GM23338 (cell line): Measurements from ENCODE around the gene COL9A3. TPM values are rescaled to one million over a fixed set of nuclear protein-coding genes. Genes with fewer than 3 reads are reported as not detected.

Experiments used
- ATAC-seq: fragments of 200-7000 bp; cut with Tn5 transposase; 3 replicates; pipeline ENCODE4 v1.9.1; 2020
- DNase-seq: peaks from one replicate; pipeline ENCODE4 v3.0.0-alpha.2; 2015; ENCODE audit warnings: low spot score
- H2AFZ ChIP-seq: fragments of 200-600 bp; sonication (generic); 2 replicates; pipeline ENCODE4 v1.8.0; 2016; ENCODE audit warnings: antibody characterized with exemption, mild to moderate bottlenecking, moderate library complexity
- H3F3A ChIP-seq: fragments of 200-600 bp; sonication (generic); replicated peaks from 2 replicates; pipeline ENCODE4 v1.8.0; 2017; ENCODE audit warnings: antibody characterized with exemption, mixed run types, low read depth
- H3K27ac ChIP-seq: fragments of 200-600 bp; sonication (generic); 2 replicates; pipeline ENCODE4 v1.6.1; 2016; ENCODE audit warnings: low read depth
- H3K27me3 ChIP-seq: fragments of 200-600 bp; sonication (generic); 2 replicates; pipeline ENCODE4 v1.8.0; 2016; ENCODE audit warnings: mild to moderate bottlenecking, mixed run types, moderate library complexity; ENCODE audit not compliant: insufficient read depth
- H3K36me3 ChIP-seq: fragments of 200-600 bp; sonication (generic); 2 replicates; pipeline ENCODE4 v1.8.0; 2016; ENCODE audit warnings: mild to moderate bottlenecking; ENCODE audit not compliant: insufficient read depth
- H3K4me1 ChIP-seq: fragments of 200-600 bp; sonication (generic); 2 replicates; pipeline ENCODE4 v1.8.0; 2016; ENCODE audit warnings: mild to moderate bottlenecking, moderate library complexity; ENCODE audit not compliant: insufficient read depth
- H3K4me2 ChIP-seq: fragments of 200-600 bp; sonication (generic); 2 replicates; pipeline ENCODE4 v1.7.1; 2017; ENCODE audit warnings: mixed run types
- H3K4me3 ChIP-seq: fragments of 200-600 bp; sonication (generic); 2 replicates; pipeline ENCODE4 v1.6.1; 2016; ENCODE audit warnings: mixed run types
- H3K79me2 ChIP-seq: fragments of 200-600 bp; sonication (generic); replicated peaks from 2 replicates; pipeline ENCODE4 v1.8.0; 2017; ENCODE audit warnings: mild to moderate bottlenecking; ENCODE audit not compliant: insufficient read depth
- H3K9me2 ChIP-seq: fragments of 200-600 bp; sonication (generic); 2 replicates; pipeline ENCODE4 v1.8.0; 2017; ENCODE audit not compliant: insufficient read depth
- H4K20me1 ChIP-seq: fragments of 200-600 bp; sonication (generic); replicated peaks from 2 replicates; pipeline ENCODE4 v1.8.0; 2017; ENCODE audit warnings: mild to moderate bottlenecking; ENCODE audit not compliant: insufficient read depth
- H3K27ac Mint-ChIP-seq: 2 replicates; pipeline ENCODE4 v1.8.0; 2020; ENCODE audit warnings: inconsistent platforms, mild to moderate bottlenecking, moderate library complexity, mixed read lengths
- H3K27me3 Mint-ChIP-seq: 3 replicates; pipeline ENCODE4 v1.8.0; 2022; ENCODE audit warnings: low read depth, mild to moderate bottlenecking, moderate library complexity, mixed read lengths, inconsistent platforms; ENCODE audit not compliant: insufficient read depth, poor library complexity
- H3K36me3 Mint-ChIP-seq: 3 replicates; pipeline ENCODE4 v1.8.0; 2021; ENCODE audit warnings: low read depth, mild to moderate bottlenecking, inconsistent platforms, moderate library complexity, mixed read lengths
- H3K4me1 Mint-ChIP-seq: 3 replicates; pipeline ENCODE4 v1.8.0; 2020; ENCODE audit warnings: mild to moderate bottlenecking, inconsistent platforms, mixed read lengths
- H3K4me3 Mint-ChIP-seq: 3 replicates; pipeline ENCODE4 v1.8.0; 2021; ENCODE audit warnings: moderate library complexity, mild to moderate bottlenecking, inconsistent platforms, mixed read lengths
- H3K9me3 Mint-ChIP-seq: 3 replicates; pipeline ENCODE4 v1.8.0; 2020; ENCODE audit warnings: moderate library complexity, mild to moderate bottlenecking, inconsistent platforms, mixed read lengths
- CREB1 ChIP-seq: fragments of 250-450 bp; sonication (Bioruptor Pico); IDR thresholded peaks from 2 replicates; pipeline ENCODE4 v1.5.0; 2020; ENCODE audit warnings: low read depth, mild to moderate bottlenecking, moderate library complexity
- CTCF ChIP-seq, 2 experiments: fragments of 200-600 bp in 1 of 2; sonication (generic) in 1 of 2; conservative IDR thresholded peaks; 2 replicates each; pipeline versions ENCODE4 v1.5.1 to v1.6.1; 2016 to 2017; ENCODE audit warnings: antibody characterized with exemption in 2 of 2, low read depth in 2 of 2, mild to moderate bottlenecking in 2 of 2, moderate library complexity in 1 of 2
- EZH2 ChIP-seq: fragments of 200-600 bp; sonication (generic); IDR thresholded peaks from one replicate; pipeline ENCODE4 v1.8.0; 2017; ENCODE audit warnings: antibody characterized with exemption, mild to moderate bottlenecking, low read depth; ENCODE audit not compliant: unreplicated experiment
- EZH2phosphoT487 ChIP-seq: fragments of 200-600 bp; sonication (generic); IDR thresholded peaks from one replicate; pipeline ENCODE4 v1.8.1; 2018; ENCODE audit warnings: antibody characterized with exemption; ENCODE audit not compliant: unreplicated experiment
- JUNB ChIP-seq: IDR thresholded peaks from one replicate; pipeline ENCODE4 v1.6.1; 2016; ENCODE audit warnings: antibody characterized with exemption; ENCODE audit not compliant: unreplicated experiment
- NANOG ChIP-seq: IDR thresholded peaks from 2 replicates; pipeline ENCODE4 v1.6.1; 2016; ENCODE audit warnings: antibody characterized with exemption, borderline replicate concordance
- POLR2AphosphoS5 ChIP-seq: IDR thresholded peaks from 2 replicates; pipeline ENCODE4 v1.6.1; 2016; ENCODE audit warnings: antibody characterized with exemption, low read depth
- STAT1 ChIP-seq: IDR thresholded peaks from one replicate; pipeline ENCODE4 v1.6.1; 2016; ENCODE audit warnings: antibody characterized with exemption; ENCODE audit not compliant: unreplicated experiment
- ZNF114 ChIP-seq: fragments of 250-450 bp; sonication (Bioruptor Pico); IDR thresholded peaks from 2 replicates; pipeline ENCODE4 v1.5.0; 2020; ENCODE audit warnings: mild to moderate bottlenecking, moderate library complexity
- ZNF331 ChIP-seq: fragments of 250-450 bp; sonication (Bioruptor Pico); IDR thresholded peaks from 2 replicates; pipeline ENCODE4 v1.5.0; 2020; ENCODE audit warnings: low read depth, mild to moderate bottlenecking, moderate library complexity
- ZNF462 ChIP-seq: fragments of 250-450 bp; sonication (Bioruptor Pico); IDR thresholded peaks from 2 replicates; pipeline ENCODE4 v1.5.0; 2020; ENCODE audit warnings: mild to moderate bottlenecking, moderate library complexity
- polyA plus RNA-seq: library from polyadenylated mRNA; unstranded; fragments of >200 nt; fragmentation: Nextera tagmentation; extraction: Ambion mirVana; gene quantifications from 2 replicates; pipeline ENCODE4 v1.2.1, GENCODE V29; 2016
- total RNA-seq: library from RNA; depleted of rRNA; stranded (reverse); fragments of >200 nt; shearing (Covaris generic); gene quantifications from 2 replicates; pipeline ENCODE4 v1.2.3, GENCODE V29; 2014
- TF ChIP-seq, protein P1 (sequence below): IDR thresholded peaks from 2 replicates; pipeline ENCODE4 v1.6.1; 2016; ENCODE audit warnings: antibody characterized with exemption
- TF ChIP-seq, protein P2 (sequence below): IDR thresholded peaks from one replicate; pipeline ENCODE4 v1.6.1; 2018; ENCODE audit warnings: antibody characterized with exemption; ENCODE audit not compliant: unreplicated experiment

COL9A3 gene
- total and polyA plus RNA-seq, 2 experiments from 2014 or later, result 74.9 to 113 TPM

DNA sequence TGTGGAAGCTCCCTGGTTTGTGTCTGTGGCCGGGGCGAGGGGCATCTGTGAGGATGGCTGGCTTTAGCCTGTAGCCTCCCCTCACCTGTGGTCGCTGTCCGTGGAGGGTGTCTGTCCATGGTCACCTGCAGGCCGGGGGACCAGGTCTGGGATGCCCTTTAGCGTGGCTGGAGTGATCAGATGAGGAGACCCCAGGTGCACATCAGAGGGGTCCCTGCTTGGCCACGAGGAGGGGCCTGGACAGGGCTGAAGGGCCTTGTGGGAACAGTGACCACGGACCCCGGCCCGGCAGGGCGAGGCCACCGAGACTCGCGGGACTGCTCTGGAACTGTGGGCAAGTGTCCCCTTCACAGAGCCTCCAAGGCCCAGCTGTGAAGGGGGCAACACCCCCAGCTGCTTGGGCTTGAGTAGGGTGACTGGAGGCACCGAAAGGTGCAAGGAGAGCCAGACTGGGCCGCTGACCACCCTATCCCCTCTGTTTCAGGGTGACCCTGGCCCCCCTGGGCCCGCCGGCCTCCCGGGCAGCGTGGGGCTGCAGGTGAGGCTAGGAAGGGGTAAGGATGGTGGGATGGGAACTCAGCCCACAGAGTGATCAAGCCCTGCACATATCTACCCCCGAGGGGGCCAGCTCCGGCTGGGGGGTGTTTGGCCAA lies 8.6 kb downstream of the COL9A3 start:
- H3K4me3 Mint-ChIP-seq, result no peak overlapping the region
- no peaks in the 10 kb centered on the region for H3K36me3 Mint-ChIP-seq
- ATAC-seq, result no peak
- DNase-seq, result no peak
- Histone ChIP-seq H3K36me3 (no peaks in the 10 kb centered on the region), H3K79me2 (no peaks in the 10 kb centered on the region), H3K27me3 (no peaks in the 10 kb centered on the region), H4K20me1 (peaks cover 5% of the 10 kb centered on the region; the same call in 1 of the 2 replicates), H3K4me2 (0 out of 2 replicates have a peak overlapping the region, but pooled peaks have one; percentile 51), H3F3A (no peaks in the 10 kb centered on the region; the same call in 1 of the 2 replicates), H3K9me2 (no peaks in the 10 kb centered on the region), H2AFZ (no peak overlapping the region), H3K27ac (no peak overlapping the region), H3K4me3 (no peak overlapping the region), H3K4me1 (peaks cover 2% of the 10 kb centered on the region; the same call in 1 of the 2 replicates)
- TF ChIP-seq EZH2 (no peak), ZNF462 (CRISPR knock-in tag) (no peak), JUNB (no peak), CTCF (conservative IDR thresholded peaks at IDR 0.05; ENCODE audit: low read depth in 2 of 2) (no peak), POLR2AphosphoS5 (no peak), CREB1 (no peak), ZNF331 (CRISPR knock-in tag) (no peak), EZH2phosphoT487 (no peak), NANOG (no peak), ZNF114 (CRISPR knock-in tag) (no peak), STAT1 (no peak)
- TF ChIP-seq, protein P1, sequence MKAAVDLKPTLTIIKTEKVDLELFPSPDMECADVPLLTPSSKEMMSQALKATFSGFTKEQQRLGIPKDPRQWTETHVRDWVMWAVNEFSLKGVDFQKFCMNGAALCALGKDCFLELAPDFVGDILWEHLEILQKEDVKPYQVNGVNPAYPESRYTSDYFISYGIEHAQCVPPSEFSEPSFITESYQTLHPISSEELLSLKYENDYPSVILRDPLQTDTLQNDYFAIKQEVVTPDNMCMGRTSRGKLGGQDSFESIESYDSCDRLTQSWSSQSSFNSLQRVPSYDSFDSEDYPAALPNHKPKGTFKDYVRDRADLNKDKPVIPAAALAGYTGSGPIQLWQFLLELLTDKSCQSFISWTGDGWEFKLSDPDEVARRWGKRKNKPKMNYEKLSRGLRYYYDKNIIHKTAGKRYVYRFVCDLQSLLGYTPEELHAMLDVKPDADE, result no peak
- TF ChIP-seq, protein P2, sequence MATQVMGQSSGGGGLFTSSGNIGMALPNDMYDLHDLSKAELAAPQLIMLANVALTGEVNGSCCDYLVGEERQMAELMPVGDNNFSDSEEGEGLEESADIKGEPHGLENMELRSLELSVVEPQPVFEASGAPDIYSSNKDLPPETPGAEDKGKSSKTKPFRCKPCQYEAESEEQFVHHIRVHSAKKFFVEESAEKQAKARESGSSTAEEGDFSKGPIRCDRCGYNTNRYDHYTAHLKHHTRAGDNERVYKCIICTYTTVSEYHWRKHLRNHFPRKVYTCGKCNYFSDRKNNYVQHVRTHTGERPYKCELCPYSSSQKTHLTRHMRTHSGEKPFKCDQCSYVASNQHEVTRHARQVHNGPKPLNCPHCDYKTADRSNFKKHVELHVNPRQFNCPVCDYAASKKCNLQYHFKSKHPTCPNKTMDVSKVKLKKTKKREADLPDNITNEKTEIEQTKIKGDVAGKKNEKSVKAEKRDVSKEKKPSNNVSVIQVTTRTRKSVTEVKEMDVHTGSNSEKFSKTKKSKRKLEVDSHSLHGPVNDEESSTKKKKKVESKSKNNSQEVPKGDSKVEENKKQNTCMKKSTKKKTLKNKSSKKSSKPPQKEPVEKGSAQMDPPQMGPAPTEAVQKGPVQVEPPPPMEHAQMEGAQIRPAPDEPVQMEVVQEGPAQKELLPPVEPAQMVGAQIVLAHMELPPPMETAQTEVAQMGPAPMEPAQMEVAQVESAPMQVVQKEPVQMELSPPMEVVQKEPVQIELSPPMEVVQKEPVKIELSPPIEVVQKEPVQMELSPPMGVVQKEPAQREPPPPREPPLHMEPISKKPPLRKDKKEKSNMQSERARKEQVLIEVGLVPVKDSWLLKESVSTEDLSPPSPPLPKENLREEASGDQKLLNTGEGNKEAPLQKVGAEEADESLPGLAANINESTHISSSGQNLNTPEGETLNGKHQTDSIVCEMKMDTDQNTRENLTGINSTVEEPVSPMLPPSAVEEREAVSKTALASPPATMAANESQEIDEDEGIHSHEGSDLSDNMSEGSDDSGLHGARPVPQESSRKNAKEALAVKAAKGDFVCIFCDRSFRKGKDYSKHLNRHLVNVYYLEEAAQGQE, result no peak
- H3K4me1 Mint-ChIP-seq, result peaks cover 5% of the 10 kb centered on the region; the same call in 2 of the 3 replicates
- H3K27ac Mint-ChIP-seq, result no peak overlapping the region
- H3K9me3 Mint-ChIP-seq, result no peaks in the 10 kb centered on the region
- H3K27me3 Mint-ChIP-seq, result peaks cover 8% of the 10 kb centered on the region
